ENCODE measurements around the gene NRXN3. TPM values are rescaled to one million over a fixed set of nuclear protein-coding genes. Genes with fewer than 3 reads are reported as not detected.
"Not testable (repeated sequence)": the region's sequence is repeated elsewhere in the genome, so short reads cannot be mapped to it uniquely, and the experiment has no call there.

The NRXN3 gene
- total RNA-seq, 1 experiment from 2014 or later = not detected

GRCh38 chr14:79734151-79734550 lies 1564.0 kb downstream of the NRXN3 start:
- no peak for DNase-seq (ENCODE audit: low spot score)
- in situ Hi-C loops (cut with HindIII; ENCODE audit: low sequenced_read_pairs) = no loop called here

DNA sequence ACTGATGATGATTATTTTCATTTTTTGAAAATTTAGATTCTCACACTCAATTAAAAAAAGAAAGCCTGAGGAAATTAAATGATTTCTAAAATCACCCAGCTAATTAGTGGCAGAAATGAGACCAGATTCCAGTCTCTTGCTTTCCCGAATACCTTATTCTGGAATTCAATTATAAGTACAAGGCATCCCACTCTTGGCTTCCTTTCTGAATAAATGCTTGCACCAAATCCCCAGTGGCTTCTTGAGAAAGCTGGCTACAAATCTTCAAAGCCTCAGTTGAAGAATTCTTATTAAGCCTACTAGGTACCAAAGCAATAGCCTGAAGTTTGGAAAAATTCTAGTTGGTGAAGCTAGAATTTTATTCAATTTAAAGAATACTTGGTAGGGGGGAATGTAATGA lies 1564.5 kb downstream of the NRXN3 start:
- DNase-seq (ENCODE audit: low spot score) = no peak
- in situ Hi-C loops (cut with HindIII; ENCODE audit: low sequenced_read_pairs) = no loop called here

GRCh38 chr14:79735121-79735520 lies 1564.9 kb downstream of the NRXN3 start:
- DNase-seq (ENCODE audit: low spot score) = no peak
- in situ Hi-C loops (cut with HindIII; ENCODE audit: low sequenced_read_pairs) = no loop called here

DNA sequence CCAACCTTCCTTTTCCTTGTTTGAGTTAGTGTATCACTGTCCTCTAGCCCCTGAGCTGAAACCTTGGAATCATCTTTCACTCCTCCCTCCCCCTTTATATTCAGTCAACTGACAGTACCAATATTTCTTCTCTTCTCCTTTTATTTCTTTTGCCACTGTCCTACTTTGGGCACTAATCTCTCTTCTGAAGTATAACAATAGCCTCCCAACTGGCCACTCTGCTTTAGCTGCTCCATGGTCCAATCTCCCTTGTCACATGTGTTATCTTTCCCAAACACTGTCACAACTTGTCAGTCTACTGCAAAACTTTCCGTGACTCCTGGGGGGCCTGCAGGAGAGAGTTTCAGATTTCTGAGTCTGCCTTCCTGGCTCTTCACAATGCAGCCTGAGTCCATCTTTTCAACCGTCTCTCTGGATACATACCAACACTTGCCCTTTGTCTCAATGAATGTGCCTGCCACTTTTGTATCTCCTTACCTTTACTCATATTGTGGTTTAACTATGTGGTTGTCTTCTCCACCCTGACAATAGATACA lies 1570.0 kb downstream of the NRXN3 start:
- in situ Hi-C loops (cut with HindIII; ENCODE audit: low sequenced_read_pairs) = no loop called here
- DNase-seq (ENCODE audit: low spot score) = no peak

DNA sequence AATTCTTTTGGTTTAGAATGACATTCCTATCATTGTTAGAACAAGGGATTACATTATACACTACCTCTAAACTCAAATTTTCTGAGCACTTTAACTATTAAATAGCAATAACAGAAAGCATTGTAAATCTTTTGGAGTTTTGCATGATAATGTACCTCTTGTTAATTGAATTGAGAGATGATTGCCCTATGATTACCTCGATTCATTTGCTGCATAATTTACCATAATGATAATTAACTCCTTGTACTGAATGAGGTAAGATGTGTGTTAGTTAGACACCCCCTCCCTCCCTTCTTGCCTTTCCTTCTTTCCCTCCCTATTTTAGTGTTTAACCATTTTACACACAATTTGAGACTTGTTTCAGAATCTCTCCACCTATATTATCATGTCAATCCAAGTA lies 1572.0 kb downstream of the NRXN3 start:
- in situ Hi-C loops (cut with HindIII; ENCODE audit: low sequenced_read_pairs) = no loop called here

DNA sequence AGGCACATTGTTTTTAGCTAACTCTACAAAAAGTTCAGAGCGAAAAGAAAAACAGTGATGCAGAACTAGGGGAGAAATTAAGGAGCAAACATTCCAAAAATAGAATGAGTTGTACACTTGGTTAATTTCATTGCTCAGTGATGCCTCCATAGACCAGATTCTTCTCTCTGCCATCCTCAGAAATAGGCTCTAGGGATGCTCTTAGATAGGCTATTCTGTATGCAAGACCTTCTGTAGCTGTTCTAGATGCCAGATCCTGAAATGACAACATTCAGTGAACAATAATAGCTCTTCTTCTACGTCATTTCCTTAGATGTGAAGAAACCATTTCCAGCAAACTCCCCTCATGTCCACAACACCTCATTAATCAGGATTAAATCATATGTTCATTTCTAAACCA lies 1574.9 kb downstream of the NRXN3 start:
- in situ Hi-C loops (cut with HindIII; ENCODE audit: low sequenced_read_pairs) = no loop called here
- peak; percentile 71 for DNase-seq (ENCODE audit: low spot score)

More for the DNA sequence above, 1572.0 kb downstream of the NRXN3 start:
- DNase-seq (ENCODE audit: low spot score) = no peak

DNA sequence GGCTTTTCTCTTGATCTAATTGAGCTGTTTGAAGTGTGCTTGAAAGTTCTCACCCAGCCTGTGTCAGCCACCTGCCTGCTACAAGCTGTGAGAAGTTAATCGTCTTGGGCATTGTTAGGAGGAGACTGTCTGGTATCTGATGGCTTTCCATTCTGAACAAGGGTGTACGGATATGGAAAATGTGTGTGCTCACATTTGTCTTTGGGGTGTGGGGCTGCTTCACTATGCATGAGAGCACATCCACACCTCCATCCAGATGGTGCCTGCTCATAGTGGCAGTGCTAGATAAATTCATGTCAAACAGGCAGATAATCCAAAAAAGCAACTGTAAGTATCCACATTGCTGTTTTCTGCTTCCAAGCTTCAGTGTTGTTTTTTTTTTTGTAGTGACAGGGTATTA lies 1578.9 kb downstream of the NRXN3 start:
- in situ Hi-C loops (cut with HindIII; ENCODE audit: low sequenced_read_pairs) = no loop called here
- peak; percentile 85 for DNase-seq (ENCODE audit: low spot score)

DNA sequence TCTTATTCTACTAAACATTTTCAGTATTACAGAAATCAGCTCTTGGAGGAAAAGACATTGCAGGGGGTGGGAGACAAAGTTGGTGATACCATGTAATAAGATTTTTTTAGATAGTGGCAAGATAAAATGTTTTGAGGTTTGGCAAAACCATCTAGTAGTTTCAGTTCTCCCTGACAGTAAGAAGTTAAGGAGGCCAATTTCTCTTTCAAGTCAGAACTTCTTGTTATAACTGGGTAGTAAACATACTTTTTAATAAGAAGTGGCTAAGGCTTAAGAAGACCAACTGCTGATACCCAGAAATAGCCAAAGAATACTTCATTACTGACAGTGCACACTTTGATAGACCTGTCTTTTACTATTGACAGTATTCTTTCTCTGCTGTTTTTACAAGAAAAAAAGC lies 1588.8 kb downstream of the NRXN3 start:
- in situ Hi-C loops (cut with HindIII; ENCODE audit: low sequenced_read_pairs) = no loop called here
- DNase-seq (ENCODE audit: low spot score) = no peak

DNA sequence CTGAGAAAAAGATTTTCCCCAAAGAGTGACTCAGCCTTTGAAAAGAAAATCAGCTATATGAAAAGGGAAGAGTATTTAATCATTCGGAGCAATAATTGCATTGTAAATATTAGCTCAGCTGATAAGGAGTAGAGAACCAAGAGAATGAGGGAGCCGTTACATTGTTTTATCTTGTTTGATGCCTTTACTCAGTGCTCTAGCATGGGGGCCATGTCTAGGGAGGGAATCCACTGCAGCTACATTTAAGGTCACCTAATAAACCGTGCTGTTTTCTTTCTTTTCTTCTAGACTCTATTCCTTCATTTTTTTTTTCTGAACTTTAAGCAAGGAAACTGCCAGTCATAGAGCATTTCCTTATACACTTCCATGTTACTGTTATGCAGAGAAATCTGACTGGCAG lies 1594.2 kb downstream of the NRXN3 start:
- DNase-seq (ENCODE audit: low spot score) = no peak
- in situ Hi-C loops (cut with HindIII; ENCODE audit: low sequenced_read_pairs) = no loop called here

DNA sequence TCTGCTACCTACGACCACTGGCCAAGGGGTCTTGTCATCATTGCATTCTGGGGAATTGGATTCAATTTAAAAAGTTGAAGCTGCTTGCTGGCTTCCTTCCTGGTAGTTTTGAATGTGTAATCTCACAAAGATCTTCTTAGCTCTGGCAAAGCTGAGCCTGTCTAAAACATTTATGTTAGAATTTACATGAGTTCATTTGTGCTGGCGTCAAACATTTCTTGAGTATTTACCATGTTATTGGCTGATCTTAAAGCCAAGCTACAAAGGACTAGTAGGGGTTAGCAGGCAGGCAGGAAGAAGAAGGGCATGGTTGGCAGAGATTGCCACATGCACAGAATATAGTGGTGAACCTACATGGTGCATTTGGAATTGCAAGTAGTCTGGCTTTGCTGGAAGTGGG lies 1596.3 kb downstream of the NRXN3 start:
- in situ Hi-C loops (cut with HindIII; ENCODE audit: low sequenced_read_pairs) = no loop called here
- DNase-seq (ENCODE audit: low spot score) = no peak

- in situ Hi-C loops (cut with HindIII; ENCODE audit: low sequenced_read_pairs) = no loop called here
- no peak for DNase-seq (ENCODE audit: low spot score)
Measured at GRCh38 chr14:79767251-79767650, 1597.1 kb downstream of the NRXN3 start.

GRCh38 chr14:79767721-79768120 lies 1597.5 kb downstream of the NRXN3 start:
- DNase-seq (ENCODE audit: low spot score); in situ Hi-C loops (cut with HindIII; ENCODE audit: low sequenced_read_pairs): not testable (repeated sequence)

DNA sequence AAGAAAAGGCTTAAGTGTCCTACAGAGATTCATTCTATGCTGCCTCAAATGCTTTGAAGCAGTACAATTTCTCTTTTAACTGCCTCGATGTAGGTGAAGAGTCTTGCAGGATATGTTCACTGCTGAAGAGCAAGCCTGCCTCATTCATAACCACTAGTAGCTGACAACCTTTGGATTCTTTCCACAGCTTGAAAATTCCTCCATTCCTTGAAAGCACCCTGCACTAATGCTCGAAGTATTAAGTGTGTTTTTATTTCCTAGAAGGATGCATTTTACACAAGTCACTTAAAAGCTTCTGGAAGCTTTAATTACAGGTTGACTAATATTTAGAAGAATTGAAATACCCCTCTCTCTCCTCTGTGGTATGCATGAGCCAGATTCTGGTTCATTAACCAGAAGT lies 1611.7 kb downstream of the NRXN3 start:
- peak; percentile 60 for DNase-seq (ENCODE audit: low spot score)
- in situ Hi-C loops (cut with HindIII; ENCODE audit: low sequenced_read_pairs) = no loop called here

- DNase-seq (ENCODE audit: low spot score) = no peak
- in situ Hi-C loops (cut with HindIII; ENCODE audit: low sequenced_read_pairs) = no loop called here
Measured at GRCh38 chr14:79783041-79783440, 1612.9 kb downstream of the NRXN3 start.

DNA sequence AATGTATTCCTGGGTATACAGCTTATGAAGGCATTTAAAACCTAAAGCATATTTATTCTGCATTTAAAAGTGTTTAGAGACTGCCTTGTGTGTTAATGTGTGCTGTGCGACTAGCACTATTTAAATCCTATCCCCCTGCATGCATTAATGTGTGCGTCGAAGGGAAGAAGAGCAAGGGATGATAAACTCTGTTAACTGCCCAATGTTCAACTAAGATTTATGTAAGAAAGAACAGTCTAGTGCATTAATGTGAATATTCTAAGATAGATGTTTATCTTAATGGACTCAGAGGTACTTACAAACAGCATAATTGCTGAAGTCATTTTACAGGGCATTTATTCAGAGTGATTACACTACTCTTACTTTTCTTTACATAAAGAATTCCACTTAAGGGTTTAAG lies 1616.3 kb downstream of the NRXN3 start:
- in situ Hi-C loops (cut with HindIII; ENCODE audit: low sequenced_read_pairs) = no loop called here
- DNase-seq (ENCODE audit: low spot score) = no peak

DNA sequence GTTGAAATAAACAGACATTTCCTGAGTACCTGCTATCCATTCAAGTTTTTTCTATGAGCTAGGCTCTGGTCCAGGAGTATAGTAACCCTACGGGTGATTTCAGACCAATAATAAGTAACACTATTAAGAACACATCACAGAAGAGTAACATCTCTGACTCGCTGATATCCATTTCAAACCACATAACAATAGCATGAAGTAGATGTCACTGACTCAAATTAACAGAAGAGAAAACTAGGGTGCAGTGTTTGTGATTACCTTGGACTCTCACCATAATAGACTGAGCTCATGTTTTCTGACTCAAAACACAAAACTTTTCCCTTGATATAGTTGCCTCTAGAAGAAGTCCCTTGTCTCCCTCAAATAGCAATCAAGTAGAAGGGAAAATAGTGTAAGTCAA lies 1618.2 kb downstream of the NRXN3 start:
- DNase-seq (ENCODE audit: low spot score) = no peak
- in situ Hi-C loops (cut with HindIII; ENCODE audit: low sequenced_read_pairs) = no loop called here

- in situ Hi-C loops (cut with HindIII; ENCODE audit: low sequenced_read_pairs) = no loop called here
- no peak for DNase-seq (ENCODE audit: low spot score)
Measured at GRCh38 chr14:79791055-79791732, 1621.0 kb downstream of the NRXN3 start.

DNA sequence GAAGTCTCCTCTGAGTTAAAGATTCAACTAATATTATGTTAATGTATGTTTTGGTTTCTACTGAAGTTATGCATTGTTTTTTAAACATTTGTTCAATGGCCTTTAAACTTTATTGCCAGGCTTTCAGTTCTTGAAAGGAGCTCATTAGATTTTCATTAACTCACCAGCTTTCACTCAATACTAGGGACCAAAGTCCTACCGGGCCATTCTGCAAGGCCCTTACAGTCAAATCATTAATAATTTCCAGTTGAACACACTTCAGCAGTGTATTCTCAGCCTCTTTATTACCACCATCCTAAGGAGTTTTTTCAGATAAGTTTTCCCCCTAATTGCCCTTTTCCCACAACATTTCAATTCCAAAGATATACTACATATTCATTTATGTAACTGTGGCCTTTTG lies 1631.9 kb downstream of the NRXN3 start:
- in situ Hi-C loops (cut with HindIII; ENCODE audit: low sequenced_read_pairs) = no loop called here

DNA sequence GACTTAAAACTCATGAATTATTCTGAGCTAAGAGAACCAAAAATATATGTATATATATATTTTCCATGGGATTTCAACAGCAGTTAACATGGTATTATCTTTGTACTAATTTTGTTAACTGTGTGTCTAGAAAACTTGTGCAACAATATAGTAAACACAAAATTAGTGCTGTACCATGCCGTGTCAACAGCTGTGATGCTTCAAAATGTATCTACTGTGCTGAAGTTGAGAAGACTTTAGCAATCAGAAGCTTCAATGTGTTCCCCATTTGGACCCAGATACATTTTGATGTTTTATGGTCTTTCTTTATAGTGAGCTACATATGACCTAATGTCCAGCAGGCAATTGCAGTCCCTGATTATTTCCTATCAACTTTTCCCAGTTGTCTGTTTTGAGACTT lies 1635.5 kb downstream of the NRXN3 start:
- in situ Hi-C loops (cut with HindIII; ENCODE audit: low sequenced_read_pairs) = no loop called here
- no peak for DNase-seq (ENCODE audit: low spot score)

More for the DNA sequence above, 1631.9 kb downstream of the NRXN3 start:
- DNase-seq (ENCODE audit: low spot score) = no peak

GRCh38 chr14:79809849-79810612 lies 1639.9 kb downstream of the NRXN3 start:
- DNase-seq (ENCODE audit: low spot score) = peak; percentile 51
- in situ Hi-C loops (cut with HindIII; ENCODE audit: low sequenced_read_pairs) = no loop called here

All from G401 (cell line).